ENCODE data around the gene CLASP1. TPM values are rescaled to one million over a fixed set of nuclear protein-coding genes. Genes with fewer than 3 reads are reported as not detected.

CLASP1 gene
- total RNA-seq, 6 experiments from 2014 or later = 19.7 to 32.4 (median 24.1) TPM

DNA sequence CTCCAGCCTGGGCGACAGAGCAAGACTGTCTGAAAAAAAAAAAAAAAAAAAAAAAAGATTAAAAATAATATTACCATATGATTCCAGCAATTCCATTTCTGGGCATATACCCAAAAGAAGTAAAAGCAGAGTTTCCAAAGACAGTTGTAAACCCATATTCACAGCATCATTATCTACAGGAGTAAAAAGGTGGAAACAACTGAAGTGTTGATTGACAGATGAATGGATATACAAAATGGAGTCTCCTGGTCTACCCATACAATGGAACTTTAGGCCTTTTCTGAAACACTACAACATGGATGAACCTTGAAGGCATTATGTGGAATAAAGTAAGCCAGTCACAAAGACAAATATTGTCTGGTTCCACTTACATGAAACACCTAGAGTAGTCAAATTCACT, 112.9 kb downstream of the CLASP1 start:
- Histone ChIP-seq H3K4me1 (peaks cover 0 to 8% (median 4%) of the 10 kb centered on the region in 4 donors), H3K4me3 (no peak overlapping the region), H3K36me3 (no peaks in the 10 kb centered on the region), H3K27me3 (no peaks in the 10 kb centered on the region), H3K9me3 (no peaks in the 10 kb centered on the region), H3K27ac (no peak overlapping the region)
- ATAC-seq (no peak), DNase-seq (no peak)
- TF ChIP-seq POLR2A (IDR thresholded peaks at IDR 0.05) (no peak), CTCF (IDR thresholded peaks at IDR 0.05) (no peak)
- intact Hi-C loops (cut with DNase I) = loop anchor here in 1 of 2 donors (10.0 kb wide), 1 partner anchor 178 kb away; no protein-coding TSS in a partner anchor
- 80% methylated on average over 1 of the region's 1 CpG for WGBS (ENCODE audit: insufficient coverage, low coverage, low lambda C conversion rate, missing lambda C conversion rate)

GRCh38 chr2:121534007-121534406, 115.3 kb downstream of the CLASP1 start:
- Histone ChIP-seq H3K4me3 (no peak overlapping the region), H3K9me3 (no peaks in the 10 kb centered on the region), H3K36me3 (no peaks in the 10 kb centered on the region), H3K27me3 (no peaks in the 10 kb centered on the region), H3K4me1 (peaks cover 0 to 15% (median 4%) of the 10 kb centered on the region in 4 donors), H3K27ac (no peak overlapping the region)
- TF ChIP-seq POLR2A (IDR thresholded peaks at IDR 0.05) = no peak
- TF ChIP-seq CTCF (IDR thresholded peaks at IDR 0.05) = no peak
- DNase-seq = no peak
- no peak for ATAC-seq
- intact Hi-C loops (cut with DNase I) = loop anchor here in 1 of 2 donors (10.0 kb wide), 1 partner anchor 181 kb away; no protein-coding TSS in a partner anchor

- H3K9me3 ChIP-seq = no peaks in the 10 kb centered on the region
- no peaks in the 10 kb centered on the region for H3K36me3 ChIP-seq
- peaks cover 0 to 26% (median 5%) of the 10 kb centered on the region in 4 donors for H3K4me1 ChIP-seq
- ATAC-seq (no peak), DNase-seq (no peak)
- intact Hi-C loops (cut with DNase I) = loop anchor here in 1 of 2 donors (10.0 kb wide), 1 partner anchor 182 kb away; no protein-coding TSS in a partner anchor
- H3K4me3 ChIP-seq = no peak overlapping the region
- H3K27ac ChIP-seq = no peak overlapping the region
- 31% methylated on average over 6 of the region's 6 CpGs for whole genome bisulfite sequencing (ENCODE audit: insufficient coverage, low coverage, low lambda C conversion rate, missing lambda C conversion rate)
- no peak for TF ChIP-seq POLR2A (IDR thresholded peaks at IDR 0.05)
- TF ChIP-seq CTCF (IDR thresholded peaks at IDR 0.05) = no peak
- no peaks in the 10 kb centered on the region for H3K27me3 ChIP-seq
Observed at GRCh38 chr2:121532894-121533293, 116.4 kb downstream of the CLASP1 start.

GRCh38 chr2:121532347-121532766, 116.9 kb downstream of the CLASP1 start:
- intact Hi-C loops (cut with DNase I) = loop anchor here in 1 of 2 donors (10.0 kb wide), 1 partner anchor 182 kb away; no protein-coding TSS in a partner anchor
- Histone ChIP-seq H3K4me1 (peaks cover 0 to 31% (median 6%) of the 10 kb centered on the region in 4 donors), H3K9me3 (no peaks in the 10 kb centered on the region), H3K27me3 (no peaks in the 10 kb centered on the region), H3K27ac (peak overlapping the region in 1 of 3 donors; percentile 92), H3K4me3 (no peak overlapping the region), H3K36me3 (no peaks in the 10 kb centered on the region)
- TF ChIP-seq POLR2A (IDR thresholded peaks at IDR 0.05) (no peak), CTCF (IDR thresholded peaks at IDR 0.05) (no peak)
- WGBS (ENCODE audit: insufficient coverage, low coverage, low lambda C conversion rate, missing lambda C conversion rate) = 49% methylated on average over 4 of the region's 4 CpGs
- DNase-seq (no peak), ATAC-seq (no peak)
